H1 (cell line): ENCODE data around the gene TXLNG. TPM values are rescaled to one million over a fixed set of nuclear protein-coding genes. Genes with fewer than 3 reads are reported as not detected.

ENCODE experiments used
- CTCF ChIA-PET: fragments of 300-600 bp; sonication (Branson Sonifier 250); formaldehyde crosslinking; loops from one replicate; lab custom pipeline; 2021; ENCODE audit not compliant: partially characterized antibody; lab: Charles Lee
- POLR2A ChIA-PET: fragments of 300-600 bp; sonication (Branson Sonifier 250); formaldehyde crosslinking; loops from one replicate; lab custom pipeline; 2021; ENCODE audit warnings: inconsistent platforms; ENCODE audit not compliant: partially characterized antibody; lab: Charles Lee
- DNase-seq, 2 experiments: peaks; one replicate each; pipeline versions ENCODE4 v3.0.0 to v3.0.0-alpha.2; 2010 to 2022; ENCODE audit warnings: low spot score in 2 of 2, low read depth in 1 of 2, mixed read lengths in 1 of 2
- FAIRE-seq: peaks from 2 replicates; lab custom pipeline; 2011; peaks lifted over from hg19 to GRCh38; lab: Jason Lieb, UNC
- H2AFZ ChIP-seq: 2 replicates; pipeline ENCODE4 v1.8.1; 2012; ENCODE audit warnings: low read length, inconsistent platforms
- H2AK5ac ChIP-seq: 2 replicates; pipeline ENCODE4 v1.6.1; 2013; ENCODE audit warnings: low read depth, low read length
- H2BK120ac ChIP-seq: replicated peaks from 2 replicates; pipeline ENCODE3; 2013; ENCODE audit warnings: low read depth, low read length, inconsistent platforms
- H2BK12ac ChIP-seq: 2 replicates; pipeline ENCODE4 v1.6.1; 2013; ENCODE audit warnings: low read depth, low read length
- H2BK15ac ChIP-seq: 2 replicates; pipeline ENCODE4 v1.6.1; 2013; ENCODE audit warnings: low read length
- H2BK20ac ChIP-seq: 2 replicates; pipeline ENCODE4 v1.6.1; 2013; ENCODE audit warnings: low read length
- H2BK5ac ChIP-seq: 2 replicates; pipeline ENCODE4 v1.6.1; 2013; ENCODE audit warnings: low read depth, low read length
- H3K14ac ChIP-seq: 2 replicates; pipeline ENCODE4 v1.6.1; 2013; ENCODE audit warnings: inconsistent platforms; ENCODE audit not compliant: insufficient read length
- H3K18ac ChIP-seq: 2 replicates; pipeline ENCODE4 v1.6.1; 2013; ENCODE audit warnings: low read length; ENCODE audit errors: extremely low read depth
- H3K23ac ChIP-seq: 2 replicates; pipeline ENCODE4 v1.6.1; 2013; ENCODE audit warnings: inconsistent platforms; ENCODE audit not compliant: insufficient read length
- H3K23me2 ChIP-seq: 2 replicates; pipeline ENCODE4 v1.6.1; 2013; ENCODE audit warnings: low read depth, low read length
- H3K27ac ChIP-seq: 2 replicates; pipeline ENCODE4 v1.6.1; 2011; ENCODE audit warnings: low read depth, low read length, inconsistent platforms
- H3K27me3 ChIP-seq, 4 experiments: replicated peaks in 1 of 4; 1 replicate in 1 of 4; 2 replicates in 3 of 4; pipeline versions ENCODE4 v1.6.1 to v1.8.1; 2011 to 2013; ENCODE audit warnings: low read length in 3 of 4, mild to moderate bottlenecking in 3 of 4, inconsistent platforms in 2 of 4, mixed read lengths in 2 of 4, moderate library complexity in 1 of 4; ENCODE audit not compliant: control insufficient read depth in 3 of 4, insufficient read depth in 3 of 4; ENCODE audit errors: extremely low read depth in 1 of 4
- H3K36me3 ChIP-seq, 4 experiments: 2 replicates each; pipeline versions ENCODE4 v1.6.1 to v1.8.1; 2011 to 2013; ENCODE audit warnings: mild to moderate bottlenecking in 4 of 4, low read length in 3 of 4, moderate library complexity in 2 of 4, control low read depth in 1 of 4, inconsistent platforms in 1 of 4; ENCODE audit not compliant: insufficient read depth in 4 of 4, control insufficient read depth in 2 of 4
- H3K4ac ChIP-seq: replicated peaks from 2 replicates; pipeline ENCODE3; 2013; ENCODE audit warnings: low read length, low read depth, mixed read lengths, inconsistent platforms; ENCODE audit not compliant: insufficient read length
- H3K4me1 ChIP-seq, 4 experiments: replicated peaks in 1 of 4; 1 replicate in 1 of 4; 2 replicates in 3 of 4; pipeline versions ENCODE4 v1.6.1 to v1.8.1; 2011 to 2013; ENCODE audit warnings: low read length in 3 of 4, inconsistent platforms in 2 of 4, mixed read lengths in 1 of 4; ENCODE audit not compliant: insufficient read depth in 4 of 4, control insufficient read depth in 3 of 4
- H3K4me2 ChIP-seq, 2 experiments: 2 replicates each; pipeline versions ENCODE4 v1.6.1 to v1.8.1; 2011 to 2013; ENCODE audit warnings: low read depth in 2 of 2, low read length in 2 of 2, control low read depth in 1 of 2, inconsistent platforms in 1 of 2, mild to moderate bottlenecking in 1 of 2; ENCODE audit not compliant: insufficient read depth in 1 of 2
- H3K4me3 ChIP-seq, 4 experiments: fragments of 200-600, 300-600 bp in 1 of 4; sonication (generic), shearing (Covaris generic), sonication (Bioruptor Twin) in 1 of 4; 2 replicates each; pipeline versions ENCODE4 v1.5.1 to v1.8.1; 2011 to 2016; ENCODE audit warnings: low read length in 4 of 4, low read depth in 3 of 4, control low read depth in 2 of 4, inconsistent platforms in 2 of 4, mild to moderate bottlenecking in 2 of 4, mixed read lengths in 1 of 4, moderate library complexity in 1 of 4; ENCODE audit not compliant: insufficient read depth in 2 of 4; ENCODE audit errors: extremely low read depth in 1 of 4
- H3K56ac ChIP-seq: replicated peaks from 2 replicates; pipeline ENCODE3; 2013; ENCODE audit warnings: low read depth, mild to moderate bottlenecking, mixed read lengths, low read length, inconsistent platforms; ENCODE audit not compliant: insufficient read length
- H3K79me1 ChIP-seq: 2 replicates; pipeline ENCODE4 v1.6.1; 2013; ENCODE audit warnings: low read depth, low read length, control low read depth
- H3K79me2 ChIP-seq, 2 experiments: 2 replicates each; pipeline versions ENCODE4 v1.6.1 to v1.8.1; 2012 to 2013; ENCODE audit warnings: low read length in 2 of 2, mild to moderate bottlenecking in 2 of 2, inconsistent platforms in 1 of 2; ENCODE audit not compliant: insufficient read depth in 2 of 2, control insufficient read depth in 1 of 2
- H3K9ac ChIP-seq, 4 experiments: replicated peaks in 1 of 4; 1 replicate in 1 of 4; 2 replicates in 3 of 4; pipeline versions ENCODE4 v1.6.1 to v1.8.1; 2011 to 2013; ENCODE audit warnings: low read depth in 3 of 4, low read length in 3 of 4, control low read depth in 2 of 4, mild to moderate bottlenecking in 2 of 4, moderate library complexity in 2 of 4, inconsistent platforms in 1 of 4; ENCODE audit errors: extremely low read depth in 1 of 4
- H3K9me3 ChIP-seq, 2 experiments: 2 replicates each; pipeline versions ENCODE4 v1.6.1 to v1.8.1; 2012 to 2013; ENCODE audit warnings: mild to moderate bottlenecking in 2 of 2, moderate library complexity in 2 of 2, control low read depth in 1 of 2, inconsistent platforms in 1 of 2, low read depth in 1 of 2, low read length in 1 of 2, mixed read lengths in 1 of 2; ENCODE audit not compliant: insufficient read depth in 2 of 2
- H4K20me1 ChIP-seq, 2 experiments: replicated peaks in 1 of 2; 2 replicates each; pipeline versions ENCODE3 to v1.8.1; 2011 to 2013; ENCODE audit warnings: inconsistent platforms in 2 of 2, low read length in 2 of 2, mild to moderate bottlenecking in 1 of 2; ENCODE audit not compliant: insufficient read depth in 2 of 2, control insufficient read depth in 1 of 2
- H4K5ac ChIP-seq: 2 replicates; pipeline ENCODE4 v1.6.1; 2013; ENCODE audit warnings: low read length, low read depth, mixed read lengths, inconsistent platforms; ENCODE audit not compliant: insufficient read length
- H4K8ac ChIP-seq: 2 replicates; pipeline ENCODE4 v1.8.0; 2013; ENCODE audit warnings: mild to moderate bottlenecking, moderate library complexity, low read length, inconsistent platforms; ENCODE audit not compliant: insufficient read depth; ENCODE audit errors: extremely low read depth
- H4K91ac ChIP-seq: replicated peaks from 2 replicates; pipeline ENCODE3; 2013; ENCODE audit warnings: low read length, mixed read lengths, inconsistent platforms; ENCODE audit not compliant: insufficient read length
- BCL11A ChIP-seq, 2 experiments: IDR thresholded peaks; one replicate each; pipeline ENCODE4 v1.6.1; 2011; ENCODE audit warnings: low read depth in 2 of 2, low read length in 2 of 2, mild to moderate bottlenecking in 2 of 2
- CBX8 ChIP-seq: fragments of 300-800, 300-1000 bp; sonication (generic); IDR thresholded peaks from 2 replicates; pipeline ENCODE4 v1.7.1; 2016; ENCODE audit warnings: low read depth, low read length, borderline replicate concordance
- HDAC6 ChIP-seq: IDR thresholded peaks from one replicate; pipeline ENCODE4 v1.7.1; 2012; ENCODE audit warnings: low read depth, mild to moderate bottlenecking, inconsistent platforms, low read length, moderate library complexity
- KDM4A ChIP-seq: IDR thresholded peaks from one replicate; pipeline ENCODE4 v1.7.1; 2012; ENCODE audit warnings: low read depth, mild to moderate bottlenecking, moderate library complexity, low read length, inconsistent platforms; ENCODE audit not compliant: severe bottlenecking
- POLR2A ChIP-seq, 2 experiments: IDR thresholded peaks; 1 replicate in 1 of 2; 2 replicates in 1 of 2; pipeline ENCODE4 v1.6.1; 2011; ENCODE audit warnings: low read depth in 2 of 2, low read length in 2 of 2, mild to moderate bottlenecking in 2 of 2; ENCODE audit errors: control extremely low read depth in 1 of 2
- POLR2AphosphoS5 ChIP-seq: IDR thresholded peaks from 2 replicates; pipeline ENCODE4 v1.6.1; 2011; ENCODE audit warnings: low read depth, low read length
- RAD21 ChIP-seq, 2 experiments: IDR thresholded peaks in 1 of 2; conservative IDR thresholded peaks in 1 of 2; 2 replicates each; pipeline ENCODE4 v1.6.1; 2011; ENCODE audit warnings: low read depth in 2 of 2, low read length in 2 of 2, improper control_type of control experiment in 1 of 2, inconsistent platforms in 1 of 2, mild to moderate bottlenecking in 1 of 2, moderate library complexity in 1 of 2
- RBBP5 ChIP-seq: IDR thresholded peaks from 2 replicates; pipeline ENCODE4 v1.7.1; 2012; ENCODE audit warnings: low read depth, mild to moderate bottlenecking, inconsistent platforms, low read length, moderate library complexity, borderline replicate concordance
- WGBS, 2 experiments: shearing (Covaris generic) in 1 of 2; methylation state at CpG; one replicate each; pipeline versions ENCODE4 v1.1.6 to v1.1.7; 2013 to 2015; ENCODE audit warnings: low lambda C conversion rate in 2 of 2, mixed read lengths in 2 of 2, inconsistent platforms in 1 of 2, low coverage in 1 of 2, missing lambda C conversion rate in 1 of 2; ENCODE audit not compliant: insufficient replicate concordance in 2 of 2, insufficient coverage in 1 of 2, insufficient read length in 1 of 2; ENCODE audit errors: extremely low coverage in 1 of 2, missing lambda C conversion rate in 1 of 2; 5-methylcytosine and 5-hydroxymethylcytosine counted together
- polyA plus RNA-seq, 7 experiments: library from polyadenylated mRNA; depleted of rRNA in 3 of 7; stranded (reverse) in 5 of 7; unstranded in 2 of 7; fragments of >200 nt in 5 of 7; fragments of 200-250 nt in 2 of 7; gene quantifications; 1 replicate in 5 of 7; 2 replicates in 1 of 7; 4 replicates in 1 of 7; pipeline versions ENCODE4 v1.2.1 to v1.2.3, GENCODE V29; 2011 to 2013; ENCODE audit warnings: missing spikeins in 2 of 7, mixed read lengths in 2 of 7
- total RNA-seq: library from RNA; stranded (reverse); fragmentation: NEBNext Ultra II Directional; extraction: Animal tissue kit (Norgen Biotek cat#: 25700); gene quantifications from 2 replicates; pipeline ENCODE4 v1.2.1, GENCODE V29; 2021
- TF ChIP-seq, protein P1 (sequence below): IDR thresholded peaks from 2 replicates; pipeline ENCODE4 v1.6.1; 2012; ENCODE audit warnings: low read length, inconsistent platforms

TXLNG gene
- total and polyA plus RNA-seq, 2 of the 8 experiments (the other 6 are each of a cell fraction or from before 2014, with no cell fraction given) = 32.9 to 42.9 TPM

DNA sequence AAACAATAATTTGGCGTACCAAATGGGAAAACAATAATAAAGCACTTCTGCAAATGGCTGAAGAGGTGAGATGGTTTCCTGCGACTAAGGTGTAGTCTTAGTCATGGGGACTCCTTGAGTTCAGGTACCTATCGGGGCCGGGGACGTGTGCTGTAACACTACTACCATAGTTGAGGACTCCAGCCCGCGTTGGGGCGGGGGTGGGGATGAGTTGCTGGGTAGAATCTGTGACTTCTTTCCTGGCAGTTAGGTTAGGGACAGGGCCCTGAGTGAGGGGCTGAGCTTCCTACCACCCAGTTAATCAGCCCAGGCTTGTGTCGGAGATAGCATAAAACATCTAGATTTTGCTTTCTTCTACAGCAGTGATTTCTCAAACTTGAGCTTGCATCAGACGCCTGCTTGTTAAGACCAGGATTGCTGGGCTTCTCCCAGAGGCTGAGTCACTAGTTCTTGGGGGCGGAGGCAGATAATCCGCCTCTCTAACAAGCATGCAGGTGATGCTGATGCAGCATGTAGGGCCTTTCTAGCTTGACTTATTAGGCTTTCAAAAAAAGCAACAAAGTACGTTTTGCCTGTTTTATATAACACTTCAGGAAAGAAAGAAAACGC, 53.7 kb downstream of the TXLNG start:
- no peak overlapping the region for H2BK20ac ChIP-seq
- no peak overlapping the region for H3K18ac ChIP-seq
- no peak overlapping the region for H2BK120ac ChIP-seq
- CTCF ChIA-PET = interaction anchor here (0.6 to 0.9 kb wide), 2 partner anchors 14 to 242 kb away, joined by 3 read pairs; no protein-coding TSS in a partner anchor
- H3K4me3 ChIP-seq = no peak overlapping the region
- no peaks in the 10 kb centered on the region for H3K27me3 ChIP-seq
- H2BK12ac ChIP-seq = no peak overlapping the region
- peaks cover 0 to 6% (median 5%) of the 10 kb centered on the region in 4 experiments; a peak in 3 of 7 replicates for H3K4me1 ChIP-seq
- no peak overlapping the region for H3K56ac ChIP-seq
- FAIRE-seq = no peak
- H3K9me3 ChIP-seq = no peaks in the 10 kb centered on the region
- H3K9ac ChIP-seq = no peak overlapping the region
- no peak overlapping the region for H2AK5ac ChIP-seq
- no peak overlapping the region for H2AFZ ChIP-seq
- H3K4ac ChIP-seq = no peak overlapping the region
- H3K79me2 ChIP-seq = no peaks in the 10 kb centered on the region
- H3K79me1 ChIP-seq = no peaks in the 10 kb centered on the region
- no peak overlapping the region for H3K23ac ChIP-seq
- H4K8ac ChIP-seq = no peak overlapping the region
- no peak overlapping the region for H4K5ac ChIP-seq
- TF ChIP-seq POLR2A (IDR thresholded peaks at IDR 0.05; ENCODE audit: control extremely low read depth in 1 of 2, low read depth in 2 of 2, low read length in 2 of 2) (no peak), CBX8 (no peak), POLR2AphosphoS5 (peak; percentile 30; the same call in 1 of the 2 replicates), BCL11A (IDR thresholded peaks at IDR 0.05; ENCODE audit: low read depth in 2 of 2, low read length in 2 of 2) (no peak), RBBP5 (no peak), HDAC6 (no peak), RAD21 (IDR thresholded peaks at IDR 0.05 in 1 of 2, conservative IDR thresholded peaks at IDR 0.05 in 1 of 2; ENCODE audit: low read depth in 2 of 2, low read length in 2 of 2) (no peak), KDM4A (no peak)
- TF ChIP-seq, protein P1, sequence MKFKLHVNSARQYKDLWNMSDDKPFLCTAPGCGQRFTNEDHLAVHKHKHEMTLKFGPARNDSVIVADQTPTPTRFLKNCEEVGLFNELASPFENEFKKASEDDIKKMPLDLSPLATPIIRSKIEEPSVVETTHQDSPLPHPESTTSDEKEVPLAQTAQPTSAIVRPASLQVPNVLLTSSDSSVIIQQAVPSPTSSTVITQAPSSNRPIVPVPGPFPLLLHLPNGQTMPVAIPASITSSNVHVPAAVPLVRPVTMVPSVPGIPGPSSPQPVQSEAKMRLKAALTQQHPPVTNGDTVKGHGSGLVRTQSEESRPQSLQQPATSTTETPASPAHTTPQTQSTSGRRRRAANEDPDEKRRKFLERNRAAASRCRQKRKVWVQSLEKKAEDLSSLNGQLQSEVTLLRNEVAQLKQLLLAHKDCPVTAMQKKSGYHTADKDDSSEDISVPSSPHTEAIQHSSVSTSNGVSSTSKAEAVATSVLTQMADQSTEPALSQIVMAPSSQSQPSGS = no peak
- TF ChIP-seq, all 59 proteins: peak for 1
- POLR2A ChIA-PET = interaction anchor here (0.8 to 1.6 kb wide), 4 partner anchors 9 to 29 kb away, joined by 3 to 4 read pairs (median 4); no protein-coding TSS in a partner anchor
- 92% methylated on average over 11 of the region's 14 CpGs; no CpG with 5 or more reads in 1 of the 2 experiments for WGBS, 2 experiments
- Histone ChIP-seq H2BK15ac (no peak overlapping the region), H2BK5ac (no peak overlapping the region), H3K23me2 (no peaks in the 10 kb centered on the region), H3K27ac (no peak overlapping the region), H3K14ac (no peak overlapping the region), H3K36me3 (peaks cover 0 to 66% (median 13%) of the 10 kb centered on the region in 4 experiments; a peak in 7 of 8 replicates), H4K91ac (no peak overlapping the region), H4K20me1 (no peaks in the 10 kb centered on the region), H3K4me2 (no peak overlapping the region)
- DNase-seq = no peak
